H7 (cell line): ENCODE data around the gene CHRNA1. TPM values are rescaled to one million over a fixed set of nuclear protein-coding genes. Genes with fewer than 3 reads are reported as not detected.
A peak's percentile ranks its signal among the peaks of the same experiment; 100 is the strongest.

ENCODE experiments used
- DNase-seq: peaks from one replicate; pipeline ENCODE4 v3.0.0; 2012
- H3K27me3 ChIP-seq: 2 replicates; pipeline ENCODE4 v1.6.0; 2011; ENCODE audit warnings: mild to moderate bottlenecking, low read length; ENCODE audit not compliant: control insufficient read depth, insufficient read depth
- H3K36me3 ChIP-seq: replicated peaks from 2 replicates; pipeline ENCODE4 v1.5.1; 2011; ENCODE audit warnings: low read length; ENCODE audit not compliant: control insufficient read depth, insufficient read depth
- H3K4me3 ChIP-seq: 2 replicates; pipeline ENCODE4 v1.5.1; 2011; ENCODE audit warnings: low read depth, mild to moderate bottlenecking, control low read depth, low read length, moderate library complexity; ENCODE audit not compliant: insufficient read depth
- total RNA-seq: library from RNA; depleted of rRNA; stranded (reverse); fragments of >200 nt; shearing (Covaris generic); gene quantifications from 2 replicates; pipeline ENCODE4 v1.2.3, GENCODE V29; 2014

CHRNA1 gene
- total RNA-seq, 1 experiment from 2014 or later, result not detected

DNA sequence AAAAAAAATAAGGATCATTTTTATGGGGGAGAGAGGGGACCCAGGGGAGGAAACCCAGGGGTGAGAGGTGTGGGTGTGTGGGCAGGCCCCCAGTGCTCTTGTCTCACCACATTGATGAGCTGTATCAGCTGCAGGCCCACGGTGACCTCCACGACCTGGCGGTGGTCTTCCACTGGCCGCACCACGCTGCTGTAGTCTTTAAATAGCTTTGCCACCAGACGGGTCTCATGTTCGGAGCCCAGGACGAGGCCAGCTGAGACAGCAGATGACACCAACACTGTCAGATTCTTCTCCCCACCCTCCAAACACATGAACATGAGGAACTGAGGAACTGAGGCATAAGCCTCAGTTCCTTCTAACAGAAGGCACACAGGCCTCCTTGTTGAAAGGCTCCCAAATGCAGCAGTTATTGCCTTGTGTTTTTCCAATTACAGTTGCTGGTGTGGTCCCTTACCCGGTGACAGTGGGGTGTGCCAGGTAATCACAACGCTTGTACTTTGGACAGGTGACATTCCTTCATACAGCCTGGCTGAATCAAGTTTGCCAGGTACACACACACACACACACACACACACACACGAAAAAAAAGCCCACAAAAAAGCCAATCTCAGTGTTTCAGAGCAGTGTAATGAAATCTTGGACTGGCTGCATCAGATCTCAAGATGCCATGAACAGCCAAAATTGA, 4.7 kb downstream of the CHRNA1 start:
- Histone ChIP-seq H3K27me3 (no peaks in the 10 kb centered on the region), H3K36me3 (no peaks in the 10 kb centered on the region), H3K4me3 (no peak overlapping the region)
- no peak for DNase-seq

DNA sequence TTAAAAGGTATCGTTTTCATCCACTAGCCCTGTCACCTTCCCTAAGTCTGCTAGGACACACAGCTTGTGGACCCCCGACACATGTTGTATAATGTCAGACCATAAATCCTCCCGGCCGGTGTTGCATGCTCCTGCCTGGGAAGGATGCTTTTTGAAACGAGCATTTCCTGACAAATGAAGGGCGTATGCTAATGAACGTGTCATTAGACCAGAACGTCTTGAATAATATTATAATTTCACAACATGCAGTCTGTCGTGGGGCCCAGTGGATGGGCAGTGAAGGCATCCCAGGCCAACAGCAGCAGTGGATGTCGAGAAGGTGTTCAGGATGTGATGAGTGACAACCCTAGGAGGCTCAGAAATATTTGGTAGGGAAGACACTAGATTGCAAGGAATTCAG, 7.5 kb downstream of the CHRNA1 start:
- DNase-seq, result no peak
- H3K4me3 ChIP-seq, result no peak overlapping the region
- no peaks in the 10 kb centered on the region for H3K27me3 ChIP-seq
- no peaks in the 10 kb centered on the region for H3K36me3 ChIP-seq

DNA sequence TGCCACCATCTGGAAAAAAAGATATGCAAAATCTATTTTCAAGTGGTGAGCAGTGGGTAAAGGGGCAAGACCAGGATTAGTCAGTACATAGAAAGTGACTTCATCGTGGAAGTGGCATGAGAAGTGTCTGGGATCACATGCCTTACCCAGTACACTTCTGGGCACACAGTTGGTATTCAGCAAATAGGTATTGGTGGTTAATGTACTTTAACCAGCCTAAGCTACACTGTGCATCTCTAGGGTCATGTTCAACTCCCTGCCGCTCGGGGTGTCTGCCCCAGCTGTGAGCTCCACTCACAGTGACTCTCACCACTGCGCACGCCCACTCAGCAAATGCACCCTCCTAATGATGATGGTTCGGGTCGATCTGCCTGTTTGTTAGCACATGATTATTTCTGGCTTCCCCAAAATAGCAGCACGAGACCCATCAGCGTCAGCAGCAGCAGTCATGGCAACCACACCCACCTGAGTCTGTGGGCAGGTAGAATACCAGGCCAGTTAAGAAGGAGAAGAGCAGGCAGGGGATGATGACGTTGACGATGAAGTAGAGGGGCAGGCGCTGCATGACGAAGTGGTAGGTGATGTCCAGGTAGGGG, 11.1 kb downstream of the CHRNA1 start:
- H3K4me3 ChIP-seq, result no peak overlapping the region
- no peaks in the 10 kb centered on the region for H3K27me3 ChIP-seq
- no peak for DNase-seq
- H3K36me3 ChIP-seq, result no peaks in the 10 kb centered on the region

DNA sequence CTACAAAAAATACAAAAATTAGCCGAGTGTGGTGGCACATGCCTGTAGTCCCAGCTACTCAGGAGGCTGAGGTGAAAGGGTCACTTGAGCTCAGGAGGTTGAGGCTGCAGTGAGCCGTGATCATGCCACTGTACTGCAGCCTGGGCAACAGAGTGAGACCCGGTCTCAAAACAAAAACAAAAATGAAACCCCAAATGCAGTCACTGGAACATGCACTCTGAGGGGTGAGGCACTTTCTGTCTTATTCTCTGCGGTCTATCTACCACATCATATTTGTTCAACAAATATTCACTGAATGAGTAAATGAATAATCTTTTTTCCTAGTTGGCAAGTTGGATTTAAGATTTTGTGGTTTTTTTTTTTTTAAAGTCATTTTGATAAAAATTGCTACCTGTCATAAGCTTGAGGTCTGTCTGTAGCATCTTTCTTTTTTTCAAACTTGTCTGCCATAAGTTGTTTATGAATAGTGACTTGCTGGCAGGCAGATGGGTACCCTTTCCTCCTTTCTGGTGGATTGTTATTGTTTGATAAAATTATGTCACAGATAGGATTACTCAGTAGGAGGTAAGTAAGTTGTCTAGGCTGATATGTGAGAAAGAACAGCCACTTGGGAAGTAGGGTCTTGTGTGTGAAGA, 11.8 kb downstream of the CHRNA1 start:
- no peaks in the 10 kb centered on the region for H3K27me3 ChIP-seq
- no peak overlapping the region for H3K4me3 ChIP-seq
- no peak for DNase-seq
- H3K36me3 ChIP-seq, result no peaks in the 10 kb centered on the region

DNA sequence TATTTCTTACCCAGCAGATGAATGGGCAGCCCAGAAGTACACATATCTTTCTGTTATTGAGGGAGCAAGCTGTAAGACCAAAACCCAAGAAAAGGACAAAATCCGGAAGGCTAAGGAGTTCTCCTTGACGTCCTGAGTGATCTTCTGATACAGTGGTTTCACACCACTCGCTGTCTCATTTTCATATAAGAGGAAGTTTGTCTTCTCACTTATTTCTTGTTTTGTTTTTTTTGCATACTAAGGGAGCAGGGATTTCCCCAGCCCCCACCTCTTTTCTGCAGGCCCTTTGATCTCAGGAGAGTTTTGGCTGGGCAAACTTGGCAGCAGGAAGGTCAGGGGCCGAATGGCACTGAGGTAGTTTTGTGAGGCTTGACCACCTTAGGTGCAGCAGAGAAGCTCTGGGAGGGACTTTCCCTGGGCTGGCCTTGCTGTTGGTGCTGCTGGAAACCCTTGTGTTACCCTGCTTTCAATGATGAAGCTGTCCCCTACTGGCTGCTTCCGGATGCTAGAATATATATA, 13.3 kb downstream of the CHRNA1 start:
- Histone ChIP-seq H3K36me3 (no peaks in the 10 kb centered on the region), H3K4me3 (no peak overlapping the region), H3K27me3 (no peaks in the 10 kb centered on the region)
- DNase-seq, result no peak

DNA sequence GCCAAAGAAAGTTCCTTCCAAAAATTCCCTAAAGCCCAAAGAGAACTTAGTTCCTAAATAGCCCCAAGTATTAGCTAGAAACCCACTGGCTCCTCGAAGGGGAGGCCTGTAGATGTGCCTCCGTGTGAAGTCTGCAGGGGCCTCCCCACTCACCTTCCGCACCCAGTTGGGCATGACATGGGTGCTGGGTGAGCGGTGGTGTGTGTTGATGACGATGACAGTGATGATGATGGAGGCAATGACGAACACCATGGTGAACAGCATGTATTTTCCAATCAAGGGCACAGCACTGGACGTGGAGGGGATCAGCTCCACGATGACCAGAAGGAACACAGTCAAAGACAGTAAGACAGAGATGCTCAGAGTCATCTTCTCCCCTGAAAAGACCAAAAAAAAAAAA, 14.5 kb downstream of the CHRNA1 start:
- H3K4me3 ChIP-seq, result no peak overlapping the region
- DNase-seq, result no peak
- H3K27me3 ChIP-seq, result no peaks in the 10 kb centered on the region
- no peaks in the 10 kb centered on the region for H3K36me3 ChIP-seq

DNA sequence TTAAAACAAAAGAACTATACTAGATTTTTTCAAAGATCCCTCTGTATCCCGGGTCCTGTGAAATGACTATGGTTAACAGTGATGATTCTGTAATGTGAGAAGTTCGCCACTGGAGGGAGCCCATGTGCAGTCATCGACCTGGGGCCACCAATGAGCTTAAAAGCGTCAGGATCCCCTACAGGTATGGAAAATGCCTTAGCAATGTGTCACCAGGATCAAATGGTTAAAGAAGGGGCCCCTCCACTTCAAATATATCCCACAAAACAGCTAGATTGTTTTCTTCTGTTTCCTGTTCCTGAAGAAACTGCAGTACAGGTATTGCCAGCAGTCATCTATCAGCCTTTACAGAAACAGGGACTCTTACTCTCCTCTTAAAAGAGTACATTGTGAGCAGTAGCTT, 15.3 kb downstream of the CHRNA1 start:
- Histone ChIP-seq H3K4me3 (no peak overlapping the region), H3K36me3 (no peaks in the 10 kb centered on the region), H3K27me3 (no peaks in the 10 kb centered on the region)
- DNase-seq, result peak; percentile 68

- Histone ChIP-seq H3K36me3 (no peaks in the 10 kb centered on the region), H3K27me3 (no peaks in the 10 kb centered on the region), H3K4me3 (no peak overlapping the region)
- no peak for DNase-seq
Measured at GRCh38 chr2:174745142-174745541, 19.1 kb downstream of the CHRNA1 start.

GRCh38 chr2:174744111-174744510, 20.2 kb downstream of the CHRNA1 start:
- no peak for DNase-seq
- Histone ChIP-seq H3K4me3 (no peak overlapping the region), H3K27me3 (no peaks in the 10 kb centered on the region), H3K36me3 (no peaks in the 10 kb centered on the region)

- no peak overlapping the region for H3K4me3 ChIP-seq
- no peak for DNase-seq
Measured at GRCh38 chr2:174740721-174741120, 23.6 kb downstream of the CHRNA1 start.

DNA sequence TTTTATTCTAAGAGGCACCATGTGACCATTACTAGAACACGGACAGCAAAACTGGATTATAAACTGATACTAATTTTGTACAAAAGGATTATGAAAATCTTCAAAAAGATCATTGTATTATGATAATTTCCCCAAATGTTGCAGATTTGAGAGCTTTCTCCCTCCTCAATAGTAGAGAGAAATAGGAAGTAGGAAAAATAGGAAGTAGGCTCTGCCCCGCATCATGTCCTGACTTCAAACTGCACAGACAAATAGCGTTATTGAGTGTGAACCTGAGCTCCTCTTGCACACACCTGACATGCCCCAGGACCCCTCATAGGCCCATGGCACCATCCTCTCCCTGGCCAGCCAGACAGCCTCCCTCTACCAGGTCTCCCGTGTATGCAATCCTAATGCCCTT, 25.4 kb downstream of the CHRNA1 start:
- no peak overlapping the region for H3K4me3 ChIP-seq
- H3K36me3 ChIP-seq, result no peaks in the 10 kb centered on the region
- no peaks in the 10 kb centered on the region for H3K27me3 ChIP-seq
- no peak for DNase-seq

More at GRCh38 chr2:174740721-174741120, 23.6 kb downstream of the CHRNA1 start:
- H3K27me3 ChIP-seq, result no peaks in the 10 kb centered on the region
- H3K36me3 ChIP-seq, result no peaks in the 10 kb centered on the region

DNA sequence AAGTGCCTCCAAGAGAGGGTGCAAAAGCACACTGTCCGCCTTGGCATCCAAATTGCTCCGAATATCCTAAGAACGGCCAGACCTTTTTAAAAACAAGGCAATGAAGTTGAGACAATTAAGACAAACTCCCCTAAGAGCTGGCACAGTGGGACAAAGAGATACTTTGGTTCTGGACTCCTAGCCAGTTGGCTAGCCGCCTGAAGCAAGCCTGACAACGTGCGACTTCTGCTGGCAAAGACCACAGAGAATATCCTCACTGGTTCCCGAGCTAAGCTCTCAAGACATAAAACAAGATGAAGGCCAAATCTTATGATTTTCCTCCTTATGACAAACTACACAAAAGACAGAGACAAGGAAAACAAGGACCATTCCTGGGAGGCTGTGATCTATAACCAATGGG, 32.7 kb downstream of the CHRNA1 start:
- H3K4me3 ChIP-seq, result no peak overlapping the region
- H3K27me3 ChIP-seq, result peaks cover 7% of the 10 kb centered on the region; the same call in 1 of the 2 replicates
- DNase-seq, result no peak
- H3K36me3 ChIP-seq, result no peaks in the 10 kb centered on the region

DNA sequence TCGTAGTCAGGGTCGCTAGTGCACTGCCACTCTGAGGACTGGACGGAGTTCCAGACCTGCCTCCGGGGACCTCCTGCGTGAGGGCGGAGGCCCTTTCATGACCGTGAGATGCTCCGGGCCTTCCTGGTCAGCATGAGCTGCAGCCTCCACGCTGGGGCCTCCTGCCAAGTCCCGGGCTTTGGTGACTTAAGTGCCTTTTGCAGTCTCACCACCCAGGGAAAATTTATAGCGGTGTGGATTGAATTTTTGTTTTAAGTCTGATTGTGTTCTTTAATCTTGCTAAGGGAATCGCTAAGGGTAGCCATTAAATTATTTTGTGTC, 33.6 kb downstream of the CHRNA1 start:
- peak overlapping the region; percentile 54; the same call in 1 of the 2 replicates for H3K4me3 ChIP-seq
- peaks cover 7% of the 10 kb centered on the region; the same call in 1 of the 2 replicates for H3K27me3 ChIP-seq

DNA sequence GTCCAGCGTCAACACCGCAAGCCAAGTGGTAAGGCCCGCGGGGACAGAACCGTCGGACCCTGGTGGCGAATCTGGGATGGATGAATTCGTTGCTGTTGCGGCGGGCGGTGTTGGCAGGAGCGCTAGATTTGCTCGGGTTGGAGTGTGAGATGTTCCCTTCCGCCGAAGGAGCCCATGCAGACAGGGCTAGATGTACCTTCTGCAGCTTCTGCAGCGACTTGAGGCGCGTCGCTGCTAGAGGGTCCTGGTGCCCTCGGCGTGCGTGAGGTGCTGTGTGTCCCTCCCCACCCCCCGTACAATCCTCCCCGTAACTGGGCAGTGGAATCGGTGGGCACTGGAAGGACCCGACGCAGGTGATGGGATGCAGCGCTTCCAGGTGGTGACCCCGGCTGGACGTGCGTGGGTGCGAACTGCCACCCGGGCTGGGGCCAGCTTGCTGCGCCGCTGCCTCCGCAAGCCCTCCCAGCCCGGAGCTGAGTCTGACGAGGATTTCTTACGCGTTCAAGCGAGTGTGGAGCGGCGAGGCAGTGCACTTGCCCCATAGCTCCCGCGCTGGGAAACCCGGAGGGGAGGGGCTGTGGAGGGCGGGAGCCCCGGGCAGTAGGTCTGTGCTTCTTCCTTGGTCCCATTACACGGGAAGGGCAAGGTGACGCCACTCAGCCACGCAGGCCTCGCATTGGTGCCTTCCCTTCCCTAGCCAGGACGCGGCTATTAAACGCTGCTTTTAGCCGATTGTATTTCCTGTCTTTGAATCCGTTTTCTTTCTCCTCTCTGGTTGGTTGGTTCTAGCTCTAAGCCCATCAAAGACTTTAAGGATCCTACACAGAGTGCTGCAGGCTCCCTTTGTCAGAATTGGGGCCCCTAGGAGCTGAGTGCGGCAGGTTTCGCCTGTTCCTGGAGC, 34.2 kb downstream of the CHRNA1 start:
- peak; percentile 88 for DNase-seq

More for the DNA sequence above, 33.6 kb downstream of the CHRNA1 start:
- DNase-seq, result no peak
- H3K36me3 ChIP-seq, result no peaks in the 10 kb centered on the region

More for the DNA sequence above, 34.2 kb downstream of the CHRNA1 start:
- H3K27me3 ChIP-seq, result peaks cover 7% of the 10 kb centered on the region; the same call in 1 of the 2 replicates
- no peaks in the 10 kb centered on the region for H3K36me3 ChIP-seq
- H3K4me3 ChIP-seq, result peak overlapping the region; percentile 54; the same call in 1 of the 2 replicates
